DOHH2 (cell line): ENCODE data around the gene ELOB.

Experiments
- CTCF ChIP-seq: fragments of 200-600 bp; sonication (generic); IDR thresholded peaks from one replicate; pipeline ENCODE4 v1.5.1; 2014; ENCODE audit warnings: antibody characterized with exemption, mild to moderate bottlenecking, low read depth, low read length; ENCODE audit not compliant: poor library complexity, severe bottlenecking
- EZH2phosphoT487 ChIP-seq: fragments of 200-600 bp; sonication (generic); IDR thresholded peaks from 2 replicates; pipeline ENCODE4 v1.6.1; 2017; ENCODE audit warnings: borderline replicate concordance, mild to moderate bottlenecking, antibody characterized with exemption, low read length, moderate library complexity, mixed read lengths

DNA sequence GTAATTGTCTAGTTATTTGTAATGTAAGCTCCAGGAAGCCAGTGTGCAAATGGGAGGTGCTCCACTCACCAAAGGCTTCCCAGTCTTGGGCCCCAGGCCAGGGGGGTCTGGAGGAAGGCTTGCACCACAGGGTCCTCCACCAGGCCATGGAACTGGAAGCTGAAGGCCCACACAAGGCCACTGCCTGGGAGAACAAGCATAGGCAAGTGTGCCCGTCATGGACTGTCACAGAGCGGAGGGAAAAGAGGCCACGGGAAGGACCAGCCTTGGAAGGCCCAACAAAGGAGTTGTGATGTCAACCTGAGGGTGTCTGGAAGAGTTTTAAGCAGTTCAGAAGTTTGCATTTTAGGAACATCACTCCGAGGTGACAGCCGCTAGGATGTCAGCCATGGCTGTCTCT, 27.6 kb downstream of the ELOB start:
- TF ChIP-seq EZH2phosphoT487 (no peak), CTCF (no peak)
